Ishikawa (cell line): ENCODE results near the gene WWC1.
A peak's percentile ranks its signal among the peaks of the same experiment; 100 is the strongest.

Source experiments
- CEBPB ChIP-seq: IDR thresholded peaks from 2 replicates; pipeline ENCODE4 v1.6.1; 2012
- CREB1 ChIP-seq: IDR thresholded peaks from 2 replicates; pipeline ENCODE4 v1.6.1; 2012; ENCODE audit warnings: low read depth
- EGR1 ChIP-seq: IDR thresholded peaks from 2 replicates; pipeline ENCODE4 v1.6.1; 2012
- EP300 ChIP-seq: IDR thresholded peaks from 2 replicates; pipeline ENCODE4 v1.6.1; 2012; ENCODE audit warnings: borderline replicate concordance
- FOXM1 ChIP-seq: IDR thresholded peaks from 2 replicates; pipeline ENCODE4 v1.6.1; 2012; ENCODE audit warnings: low read depth, borderline replicate concordance
- NFIC ChIP-seq: IDR thresholded peaks from 2 replicates; pipeline ENCODE4 v1.6.1; 2012
- RAD21 ChIP-seq: IDR thresholded peaks from 2 replicates; pipeline ENCODE4 v1.6.1; 2012; ENCODE audit warnings: low read depth
- TAF1 ChIP-seq: IDR thresholded peaks from 2 replicates; pipeline ENCODE4 v1.6.1; 2012; ENCODE audit warnings: low read depth, mild to moderate bottlenecking
- TCF12 ChIP-seq: IDR thresholded peaks from 2 replicates; pipeline ENCODE4 v1.6.1; 2012; ENCODE audit warnings: low read depth
- TEAD4 ChIP-seq: IDR thresholded peaks from 2 replicates; pipeline ENCODE4 v1.6.1; 2012
- YY1 ChIP-seq: IDR thresholded peaks from 2 replicates; pipeline ENCODE4 v1.6.1; 2012; ENCODE audit warnings: low read depth
- ZBTB7A ChIP-seq: IDR thresholded peaks from 2 replicates; pipeline ENCODE4 v1.6.1; 2012; ENCODE audit warnings: low read depth
- TF ChIP-seq, protein P1 (sequence below): IDR thresholded peaks from 2 replicates; pipeline ENCODE4 v1.6.1; 2012
- TF ChIP-seq, protein P2 (sequence below): IDR thresholded peaks from 2 replicates; pipeline ENCODE4 v1.6.1; 2012
- TF ChIP-seq, protein P3 (sequence below): IDR thresholded peaks from 2 replicates; pipeline ENCODE4 v1.6.1; 2012; ENCODE audit warnings: low read depth, mild to moderate bottlenecking

Gene WWC1

DNA sequence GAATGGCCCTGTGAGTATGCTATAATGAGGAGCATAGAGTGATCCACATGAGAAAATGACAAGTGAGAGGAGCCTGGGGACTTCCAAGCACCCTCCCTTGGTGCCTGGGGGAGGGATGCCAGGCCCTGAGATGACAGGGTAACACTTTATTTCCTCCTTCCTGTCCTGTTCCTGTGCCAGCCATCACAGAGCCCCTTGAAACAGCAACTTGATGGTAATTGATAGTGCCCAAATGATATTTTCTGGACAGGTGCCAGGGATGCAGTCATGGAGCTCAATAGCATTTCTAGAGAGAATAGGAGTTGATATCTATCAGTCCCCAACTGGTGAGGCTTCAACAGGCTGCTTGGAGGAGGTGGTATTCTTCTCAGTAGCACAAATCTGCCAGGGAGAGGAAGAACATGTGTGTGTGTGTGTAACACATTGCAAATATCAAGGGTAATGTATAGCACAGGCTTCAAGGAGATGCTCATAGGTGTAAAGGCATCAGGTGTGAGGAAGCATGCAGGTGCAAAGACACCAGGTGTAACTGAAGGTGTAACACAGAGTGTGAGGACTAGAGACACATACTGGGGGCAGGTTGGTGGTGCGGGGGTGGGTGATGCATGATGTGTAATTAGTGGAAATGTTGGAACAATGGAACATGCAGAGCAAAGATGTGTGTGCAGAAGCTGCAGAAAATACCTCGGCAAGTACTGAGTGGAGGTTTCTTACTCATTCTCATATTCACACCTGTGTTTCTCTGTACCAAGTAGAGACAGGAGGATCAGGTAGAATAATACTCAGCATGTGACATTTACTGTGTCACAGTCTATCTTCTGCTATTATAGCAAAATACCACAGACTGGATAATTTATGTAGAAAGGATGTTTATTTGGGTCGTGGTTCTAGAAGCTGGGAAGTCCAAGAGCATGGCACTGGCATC lies 18.1 kb upstream of the WWC1 start:
- TF ChIP-seq NFIC (0 out of 2 replicates have a peak, but pooled peaks have one; percentile 25), ZBTB7A (no peak), EGR1 (no peak), CREB1 (no peak), EP300 (no peak), TCF12 (no peak)
- TF ChIP-seq, protein P1, sequence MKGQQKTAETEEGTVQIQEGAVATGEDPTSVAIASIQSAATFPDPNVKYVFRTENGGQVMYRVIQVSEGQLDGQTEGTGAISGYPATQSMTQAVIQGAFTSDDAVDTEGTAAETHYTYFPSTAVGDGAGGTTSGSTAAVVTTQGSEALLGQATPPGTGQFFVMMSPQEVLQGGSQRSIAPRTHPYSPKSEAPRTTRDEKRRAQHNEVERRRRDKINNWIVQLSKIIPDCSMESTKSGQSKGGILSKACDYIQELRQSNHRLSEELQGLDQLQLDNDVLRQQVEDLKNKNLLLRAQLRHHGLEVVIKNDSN, result no peak

DNA sequence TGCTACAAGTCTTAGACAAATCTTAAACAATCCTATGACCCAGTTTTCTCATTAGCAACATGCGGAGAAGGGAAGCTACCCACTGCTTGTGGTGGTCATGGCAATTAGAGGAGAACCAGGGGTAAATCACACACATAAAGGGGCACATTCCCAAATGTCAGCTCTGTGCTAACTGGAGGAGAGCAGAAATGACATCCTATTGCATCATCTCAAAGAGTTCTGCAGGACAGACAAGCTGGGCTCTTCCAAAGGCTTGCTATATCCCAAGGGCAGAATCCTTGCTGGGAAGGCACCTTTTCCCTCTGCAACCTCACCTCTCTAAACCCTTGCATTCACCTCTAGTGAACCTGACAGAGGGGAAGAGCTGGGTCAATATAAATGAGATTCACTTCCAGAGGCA lies 17.0 kb upstream of the WWC1 start:
- TF ChIP-seq FOXM1 (no peak), NFIC (no peak), TCF12 (no peak), TEAD4 (no peak)
- TF ChIP-seq, protein P1, result no peak

DNA sequence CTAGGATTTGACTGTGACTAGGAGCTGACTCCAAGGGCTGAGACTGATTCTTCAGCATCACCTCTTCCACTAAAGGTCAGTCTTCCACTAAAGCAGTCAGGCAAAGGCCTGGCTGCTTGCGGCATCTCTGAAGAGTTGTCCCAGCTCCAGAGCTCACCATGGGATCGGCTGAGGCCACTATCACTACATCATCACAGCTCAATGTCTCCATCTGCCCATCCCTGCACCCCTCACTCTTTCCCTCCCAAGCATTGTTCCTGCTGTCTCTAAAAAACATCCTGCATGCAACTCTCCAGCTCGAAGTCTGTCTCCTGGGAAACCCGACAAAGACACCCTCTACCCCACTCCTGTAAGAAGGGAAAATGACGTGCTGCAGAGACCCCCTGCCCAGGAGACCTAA lies 15.5 kb upstream of the WWC1 start:
- TF ChIP-seq TAF1, result no peak

DNA sequence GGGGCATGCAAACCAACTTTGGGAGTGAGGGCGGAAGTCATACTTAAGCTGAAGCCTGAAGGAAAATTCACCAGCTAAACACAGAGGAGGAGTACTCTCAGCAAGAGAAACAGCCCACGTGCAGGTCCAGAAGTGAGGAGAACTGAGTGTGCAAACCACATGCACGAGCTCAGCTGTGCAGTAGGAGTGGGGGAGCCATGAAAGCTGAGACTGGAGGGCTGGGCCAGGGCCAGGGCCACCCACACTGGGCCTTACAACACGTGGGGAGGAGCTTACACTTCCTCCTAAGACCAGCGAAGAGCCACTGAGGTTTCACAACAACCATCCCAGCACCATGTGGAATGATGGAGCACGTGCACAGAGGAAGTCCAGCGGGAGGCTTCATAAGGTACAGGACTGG lies 9.3 kb upstream of the WWC1 start:
- TF ChIP-seq EGR1, result no peak
- TF ChIP-seq, protein P1, result peak; percentile 46; the same call in 1 of the 2 replicates
- TF ChIP-seq YY1, result no peak
- no peak for TF ChIP-seq TEAD4
- TF ChIP-seq ZBTB7A, result no peak
- no peak; the same call in 1 of the 2 replicates for TF ChIP-seq CEBPB
- no peak for TF ChIP-seq TCF12
- TF ChIP-seq, protein P2, sequence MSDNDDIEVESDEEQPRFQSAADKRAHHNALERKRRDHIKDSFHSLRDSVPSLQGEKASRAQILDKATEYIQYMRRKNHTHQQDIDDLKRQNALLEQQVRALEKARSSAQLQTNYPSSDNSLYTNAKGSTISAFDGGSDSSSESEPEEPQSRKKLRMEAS, result peak; percentile 87
- no peak for TF ChIP-seq CREB1
- no peak for TF ChIP-seq TAF1

DNA sequence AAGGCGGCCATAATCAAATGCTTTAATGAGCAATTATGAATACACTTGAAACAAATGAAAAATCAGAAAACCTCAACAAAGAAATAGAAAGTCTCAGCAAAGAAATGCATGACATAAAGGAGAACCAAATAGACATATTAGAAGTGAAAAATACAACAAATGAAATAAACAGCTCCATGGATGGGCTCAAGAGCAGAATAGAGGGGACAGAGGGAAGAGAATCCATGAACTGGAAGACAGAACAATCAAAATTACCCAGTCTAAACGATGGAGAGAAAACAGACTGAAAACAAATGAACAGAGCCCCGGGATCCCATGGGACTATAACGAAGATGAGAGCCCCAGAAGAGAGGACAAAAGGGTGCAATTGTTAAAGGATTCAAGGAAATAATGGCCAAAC lies 6.6 kb upstream of the WWC1 start:
- TF ChIP-seq, protein P3, sequence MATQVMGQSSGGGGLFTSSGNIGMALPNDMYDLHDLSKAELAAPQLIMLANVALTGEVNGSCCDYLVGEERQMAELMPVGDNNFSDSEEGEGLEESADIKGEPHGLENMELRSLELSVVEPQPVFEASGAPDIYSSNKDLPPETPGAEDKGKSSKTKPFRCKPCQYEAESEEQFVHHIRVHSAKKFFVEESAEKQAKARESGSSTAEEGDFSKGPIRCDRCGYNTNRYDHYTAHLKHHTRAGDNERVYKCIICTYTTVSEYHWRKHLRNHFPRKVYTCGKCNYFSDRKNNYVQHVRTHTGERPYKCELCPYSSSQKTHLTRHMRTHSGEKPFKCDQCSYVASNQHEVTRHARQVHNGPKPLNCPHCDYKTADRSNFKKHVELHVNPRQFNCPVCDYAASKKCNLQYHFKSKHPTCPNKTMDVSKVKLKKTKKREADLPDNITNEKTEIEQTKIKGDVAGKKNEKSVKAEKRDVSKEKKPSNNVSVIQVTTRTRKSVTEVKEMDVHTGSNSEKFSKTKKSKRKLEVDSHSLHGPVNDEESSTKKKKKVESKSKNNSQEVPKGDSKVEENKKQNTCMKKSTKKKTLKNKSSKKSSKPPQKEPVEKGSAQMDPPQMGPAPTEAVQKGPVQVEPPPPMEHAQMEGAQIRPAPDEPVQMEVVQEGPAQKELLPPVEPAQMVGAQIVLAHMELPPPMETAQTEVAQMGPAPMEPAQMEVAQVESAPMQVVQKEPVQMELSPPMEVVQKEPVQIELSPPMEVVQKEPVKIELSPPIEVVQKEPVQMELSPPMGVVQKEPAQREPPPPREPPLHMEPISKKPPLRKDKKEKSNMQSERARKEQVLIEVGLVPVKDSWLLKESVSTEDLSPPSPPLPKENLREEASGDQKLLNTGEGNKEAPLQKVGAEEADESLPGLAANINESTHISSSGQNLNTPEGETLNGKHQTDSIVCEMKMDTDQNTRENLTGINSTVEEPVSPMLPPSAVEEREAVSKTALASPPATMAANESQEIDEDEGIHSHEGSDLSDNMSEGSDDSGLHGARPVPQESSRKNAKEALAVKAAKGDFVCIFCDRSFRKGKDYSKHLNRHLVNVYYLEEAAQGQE, result no peak
- no peak for TF ChIP-seq TAF1
- TF ChIP-seq TEAD4, result no peak
- TF ChIP-seq RAD21, result no peak
- TF ChIP-seq CEBPB, result no peak
- no peak for TF ChIP-seq FOXM1
- TF ChIP-seq CREB1, result no peak
- no peak for TF ChIP-seq ZBTB7A
- no peak for TF ChIP-seq EP300
- no peak for TF ChIP-seq YY1
- TF ChIP-seq NFIC, result no peak
- no peak for TF ChIP-seq EGR1

DNA sequence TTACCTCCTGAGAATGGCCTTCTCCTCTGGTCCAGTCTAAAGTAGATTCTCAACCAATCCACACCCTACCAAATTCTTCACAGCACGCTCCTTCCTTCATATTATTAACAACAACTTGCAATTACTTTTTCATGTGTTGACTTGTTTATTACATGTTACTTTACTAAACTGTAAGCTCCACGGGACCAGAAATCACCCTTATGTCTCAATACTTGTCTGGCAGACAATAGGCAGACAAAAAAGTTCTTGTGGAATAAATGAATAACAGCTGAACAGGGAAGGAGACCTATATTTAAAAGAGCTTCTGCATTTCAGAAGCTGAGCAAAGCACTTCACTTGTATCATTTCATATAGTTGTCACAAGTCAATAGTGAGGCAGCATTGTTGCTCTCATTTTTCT lies 5.7 kb upstream of the WWC1 start:
- TF ChIP-seq, protein P1, result no peak
- TF ChIP-seq ZBTB7A, result no peak
- TF ChIP-seq FOXM1, result no peak
- no peak for TF ChIP-seq CREB1
- TF ChIP-seq EP300, result no peak
- TF ChIP-seq CEBPB, result no peak
- TF ChIP-seq, protein P3, result no peak
